Heart left ventricle (tissue), 16 donors: Measurements from ENCODE around the gene PLCB4. TPM values are rescaled to one million over a fixed set of nuclear protein-coding genes. Genes with fewer than 3 reads are reported as not detected.
A peak's percentile ranks its signal among the peaks of the same experiment; 100 is the strongest.

Experiments used
- ATAC-seq, 4 donors: fragments of 200-7000 bp; cut with Tn5 transposase; one replicate each; pipeline ENCODE4 v1.9.1; 2020 to 2022; ENCODE audit warnings: moderate library complexity in 4 of 4, mild to moderate bottlenecking in 3 of 4, moderate number of reproducible peaks in 1 of 4
- DNase-seq, 5 donors: peaks; one replicate each; pipeline ENCODE4 v3.0.0-alpha.2; 2020
- H3K27ac ChIP-seq, 12 donors: fragments of 200-600 bp; sonication (generic) in 4 of 12; one replicate each; pipeline versions ENCODE4 v1.5.0 to v1.8.0; 2016 to 2022; ENCODE audit warnings: mild to moderate bottlenecking in 2 of 12
- H3K27me3 ChIP-seq, 9 donors: fragments of 200-600 bp; sonication (generic) in 2 of 9; one replicate each; pipeline versions ENCODE4 v1.5.1 to v1.8.0; 2016 to 2022; ENCODE audit warnings: mild to moderate bottlenecking in 3 of 9
- H3K36me3 ChIP-seq, 9 donors: fragments of 200-600 bp; sonication (generic) in 2 of 9; one replicate each; pipeline versions ENCODE4 v1.5.0 to v1.8.0; 2018 to 2022; ENCODE audit warnings: mild to moderate bottlenecking in 2 of 9
- H3K4me1 ChIP-seq, 12 donors: fragments of 200-600 bp; sonication (generic) in 4 of 12; one replicate each; pipeline versions ENCODE4 v1.5.0 to v1.8.0; 2016 to 2022; ENCODE audit warnings: mild to moderate bottlenecking in 3 of 12
- H3K4me3 ChIP-seq, 12 donors: fragments of 200-600 bp; sonication (generic) in 4 of 12; one replicate each; pipeline versions ENCODE4 v1.5.0 to v1.8.0; 2017 to 2022; ENCODE audit warnings: mild to moderate bottlenecking in 9 of 12, moderate library complexity in 4 of 12
- H3K9me3 ChIP-seq, 12 donors: fragments of 200-600 bp; sonication (generic) in 4 of 12; one replicate each; pipeline versions ENCODE4 v1.5.0 to v1.8.0; 2016 to 2022; ENCODE audit warnings: mild to moderate bottlenecking in 1 of 12
- CTCF ChIP-seq, 12 donors: fragments of 200-600 bp; sonication (generic) in 4 of 12; IDR thresholded peaks; one replicate each; pipeline versions ENCODE4 v1.5.0 to v1.8.0; 2018 to 2022; ENCODE audit warnings: antibody characterized with exemption in 12 of 12, mild to moderate bottlenecking in 5 of 12
- POLR2A ChIP-seq, 2 donors: fragments of 450-650 bp; IDR thresholded peaks; one replicate each; pipeline ENCODE4 v1.6.1; 2017; ENCODE audit warnings: antibody characterized with exemption in 2 of 2, mild to moderate bottlenecking in 2 of 2, moderate library complexity in 2 of 2
- WGBS, 4 donors: extraction: QIAGEN DNeasy Blood & Tissue Kit in 2 of 4; methylation state at CpG; one replicate each; pipeline versions ENCODE4 v1.1.5 to v1.1.7; 2013 to 2018; 5-methylcytosine and 5-hydroxymethylcytosine counted together
- intact Hi-C, 10 donors: fragments of 100-400 bp; cut with DNase I; formaldehyde crosslinking; loops; one replicate each; pipeline versions ENCODE4 v1.11.1 to v1.14.2; 2022
- polyA plus RNA-seq, 2 donors: library from polyadenylated mRNA; stranded (reverse); fragments of 200-250 nt; gene quantifications; one replicate each; pipeline ENCODE4 v1.2.3, GENCODE V29; 2013
- total RNA-seq, 9 donors: library from RNA; depleted of rRNA in 2 of 9; stranded (reverse); fragments of >200 nt in 2 of 9; fragmentation: NEBNext Ultra II Directional in 3 of 9; extraction: Animal tissue kit (Norgen Biotek cat#: 25700) in 3 of 9; gene quantifications; one replicate each; pipeline versions ENCODE4 v1.1.0 to v1.2.4, GENCODE V29; 2016 to 2023
- donor health status: ischemic (EF 13 %, LVEDD 7.1; RV severe dilation, severe dysfunction).
- donor health status: healthy with polysubstance abuse.
- donor health status: DM: no; HTN: yes; CAD: no.
- donor health status: DM: no; HTN: no; CAD: no.
- donor health status: ischemic (EF 25% LVEDD 6.9; RV normal size, moderate dysfunction).
- donor health status: ischemic (EF 25% LVEDD 5.7; RV mildly dilated, moderate dysfunction).
- donor health status: healthy.
- donor health status: DM: yes; HTN: yes; CAD: no.
- donor health status: ischemic (EF 35%, LVEDD 5.7; RV mildly dilated, moderate dysfunction).
- donor health status: nonischemic (EF 11% LVEDD 7.7; RV severe dilation, severe dysfunction).
- donor health status: DM: yes; HTN: yes; CAD: no.
- donor health status: PGD.
- donor health status: ischemic (EF 29% LVEDD 5.4; RV normal size, mild dysfunction).
- donor health status: nonischemic (EF 23%, LVEDD 6.1; RV moderate dilation, normal function).

Gene PLCB4
- total and polyA plus RNA-seq, 11 donors: 8.4 to 31.8 (median 18.5) TPM

- H3K27me3 ChIP-seq: no peaks in the 10 kb centered on the region
- peaks cover 0 to 18% (median 2%) of the 10 kb centered on the region in 9 donors for H3K36me3 ChIP-seq
- DNase-seq: peak in 3 of 5 donors; percentile 38 to 63 (median 62)
- H3K4me1 ChIP-seq: peaks cover 0 to 45% (median 31%) of the 10 kb centered on the region in 12 donors
- intact Hi-C loops: loop anchor here in 4 of 10 donors (5.0 to 10.0 kb wide), 5 partner anchors 120 to 270 kb away; no protein-coding TSS in a partner anchor
- H3K27ac ChIP-seq: peak overlapping the region in 11 of 12 donors; percentile 28 to 64 (median 50)
- peak; percentile 68 to 88 (median 76) for ATAC-seq
- TF ChIP-seq CTCF (IDR thresholded peaks at IDR 0.05): no peak
- no peak for TF ChIP-seq POLR2A (IDR thresholded peaks at IDR 0.05)
- WGBS, 4 donors: 22 to 35% (median 30%) methylated on average over 11 of the region's 11 CpGs
- H3K4me3 ChIP-seq: peak overlapping the region in 1 of 12 donors; percentile 3
- H3K9me3 ChIP-seq: no peaks in the 10 kb centered on the region
Observed at GRCh38 chr20:9344083-9344920, 275.4 kb downstream of the PLCB4 start.

- Histone ChIP-seq H3K27ac (no peak overlapping the region), H3K4me1 (peaks cover 0 to 55% (median 40%) of the 10 kb centered on the region in 12 donors), H3K4me3 (no peak overlapping the region), H3K36me3 (peaks cover 0 to 15% (median 0%) of the 10 kb centered on the region in 9 donors), H3K9me3 (no peaks in the 10 kb centered on the region), H3K27me3 (no peaks in the 10 kb centered on the region)
- 69 to 84% (median 75%) methylated on average over 3 of the region's 3 CpGs for WGBS, 4 donors
- no peak for DNase-seq
- TF ChIP-seq CTCF (IDR thresholded peaks at IDR 0.05): no peak
- TF ChIP-seq POLR2A (IDR thresholded peaks at IDR 0.05): no peak
- intact Hi-C loops: loop anchor here in 3 of 10 donors (10.0 kb wide), 4 partner anchors 124 to 274 kb away; no protein-coding TSS in a partner anchor
- no peak for ATAC-seq
Observed at GRCh38 chr20:9348316-9348715, 279.4 kb downstream of the PLCB4 start.

- intact Hi-C loops: loop anchor here in 3 of 10 donors (10.0 kb wide), 4 partner anchors 124 to 274 kb away; no protein-coding TSS in a partner anchor
- H3K4me1 ChIP-seq: peaks cover 0 to 55% (median 39%) of the 10 kb centered on the region in 12 donors
- ATAC-seq: no peak
Observed at GRCh38 chr20:9348747-9349146, 279.9 kb downstream of the PLCB4 start.

More at GRCh38 chr20:9348747-9349146, 279.9 kb downstream of the PLCB4 start:
- Histone ChIP-seq H3K9me3 (no peaks in the 10 kb centered on the region), H3K27ac (no peak overlapping the region), H3K36me3 (peaks cover 0 to 15% (median 0%) of the 10 kb centered on the region in 9 donors), H3K4me3 (no peak overlapping the region), H3K27me3 (no peaks in the 10 kb centered on the region)
- no peak for DNase-seq
- no peak for TF ChIP-seq CTCF (IDR thresholded peaks at IDR 0.05)
- no peak for TF ChIP-seq POLR2A (IDR thresholded peaks at IDR 0.05)
- 58 to 81% (median 74%) methylated on average over 2 of the region's 2 CpGs for WGBS, 4 donors
